SK-N-SH (cell line): ENCODE results near the gene LRRC8C. TPM values are rescaled to one million over a fixed set of nuclear protein-coding genes. Genes with fewer than 3 reads are reported as not detected.

Source experiments
- CTCF ChIA-PET: fragments of 300-600, 350-600 bp; formaldehyde crosslinking; extraction: SDS; loops from one replicate; lab custom pipeline; 2021; lab: Yijun Ruan, JAX
- POLR2A ChIA-PET: fragments of 350-600 bp; sonication (Branson Sonifier 250); formaldehyde crosslinking; extraction: SDS; loops from one replicate; lab custom pipeline; 2020; ENCODE audit warnings: antibody characterized with exemption, inconsistent platforms; lab: Yijun Ruan, JAX
- DNase-seq: peaks from one replicate; pipeline ENCODE4 v3.0.0; 2012
- H2AFZ ChIP-seq: fragments of 200-600 bp; sonication (generic); 2 replicates; pipeline ENCODE4 v1.8.1; 2016; ENCODE audit warnings: antibody characterized with exemption, mild to moderate bottlenecking, low read depth
- H3F3A ChIP-seq: fragments of 200-600 bp; sonication (generic); replicated peaks from 2 replicates; pipeline ENCODE3; 2016; ENCODE audit warnings: antibody characterized with exemption, mild to moderate bottlenecking; ENCODE audit not compliant: insufficient read depth
- H3K27ac ChIP-seq, 2 experiments: fragments of 200-500 bp in 1 of 2; fragments of 200-600 bp in 1 of 2; sonication (Bioruptor generic) in 1 of 2; sonication (generic), shearing (Covaris generic) in 1 of 2; 2 replicates each; pipeline versions ENCODE4 v1.5.1 to v1.6.1; 2014 to 2016; ENCODE audit warnings: low read depth in 2 of 2, inconsistent platforms in 1 of 2, low read length in 1 of 2, mild to moderate bottlenecking in 1 of 2, mixed read lengths in 1 of 2
- H3K27me3 ChIP-seq: fragments of 200-600 bp; sonication (generic), shearing (Covaris generic); 2 replicates; pipeline ENCODE4 v1.6.1; 2016; ENCODE audit warnings: mixed run types; ENCODE audit not compliant: insufficient read depth
- H3K36me3 ChIP-seq, 2 experiments: fragments of 200-500 bp in 1 of 2; fragments of 200-600 bp in 1 of 2; sonication (Bioruptor generic) in 1 of 2; sonication (generic) in 1 of 2; replicated peaks in 1 of 2; 2 replicates each; pipeline versions ENCODE3 to v1.5.1; 2014 to 2016; ENCODE audit warnings: low read length in 1 of 2, mild to moderate bottlenecking in 1 of 2; ENCODE audit not compliant: insufficient read depth in 2 of 2, control insufficient read depth in 1 of 2
- H3K4me1 ChIP-seq, 2 experiments: fragments of 200-500 bp in 1 of 2; fragments of 200-600 bp in 1 of 2; sonication (Bioruptor generic) in 1 of 2; sonication (generic), shearing (Covaris generic) in 1 of 2; 2 replicates each; pipeline versions ENCODE4 v1.5.1 to v1.6.1; 2014 to 2016; ENCODE audit warnings: low read depth in 1 of 2, low read length in 1 of 2, mixed run types in 1 of 2; ENCODE audit not compliant: insufficient read depth in 2 of 2, control insufficient read depth in 1 of 2
- H3K4me2 ChIP-seq: fragments of 200-600 bp; sonication (generic), shearing (Covaris generic); 2 replicates; pipeline ENCODE4 v1.6.1; 2017; ENCODE audit warnings: mixed run types
- H3K4me3 ChIP-seq, 2 experiments: fragments of 200-500 bp in 1 of 2; fragments of 200-600 bp in 1 of 2; sonication (Bioruptor generic) in 1 of 2; sonication (generic), shearing (Covaris generic) in 1 of 2; 2 replicates each; pipeline versions ENCODE4 v1.5.1 to v1.8.1; 2014 to 2016; ENCODE audit warnings: low read depth in 2 of 2, inconsistent platforms in 1 of 2, low read length in 1 of 2, mild to moderate bottlenecking in 1 of 2, mixed read lengths in 1 of 2, moderate library complexity in 1 of 2
- H3K79me2 ChIP-seq: fragments of 200-600 bp; sonication (generic); 2 replicates; pipeline ENCODE4 v1.8.1; 2017; ENCODE audit warnings: mild to moderate bottlenecking; ENCODE audit not compliant: insufficient read depth
- H3K9ac ChIP-seq: fragments of 200-600 bp; sonication (generic); 2 replicates; pipeline ENCODE4 v1.6.1; 2017; ENCODE audit warnings: mixed run types
- H3K9me2 ChIP-seq: fragments of 200-600 bp; sonication (generic); 2 replicates; pipeline ENCODE4 v1.6.1; 2017; ENCODE audit warnings: mixed run types
- H3K9me3 ChIP-seq: fragments of 200-600 bp; sonication (generic); 2 replicates; pipeline ENCODE4 v1.6.1; 2017; ENCODE audit warnings: mixed run types, mild to moderate bottlenecking, moderate library complexity
- H4K20me1 ChIP-seq: fragments of 200-600 bp; sonication (generic); 2 replicates; pipeline ENCODE4 v1.6.1; 2017; ENCODE audit warnings: mild to moderate bottlenecking, mixed run types; ENCODE audit not compliant: insufficient read depth
- CHD2 ChIP-seq: fragments of 150-350 bp; IDR thresholded peaks from 2 replicates; pipeline ENCODE4 v1.6.1; 2018; ENCODE audit warnings: low read length; ENCODE audit not compliant: partially characterized antibody
- ELF1 ChIP-seq: IDR thresholded peaks from 2 replicates; pipeline ENCODE4 v1.4.0; 2012
- EP300 ChIP-seq, 2 experiments: IDR thresholded peaks; 2 replicates each; pipeline versions ENCODE4 v1.4.0 to v1.6.1; 2012; ENCODE audit warnings: borderline replicate concordance in 1 of 2, low read depth in 1 of 2, low read length in 1 of 2
- EZH2phosphoT487 ChIP-seq: fragments of 200-600 bp; sonication (generic); IDR thresholded peaks from 2 replicates; pipeline ENCODE4 v1.6.1; 2017; ENCODE audit warnings: low read depth, mixed run types, mild to moderate bottlenecking, antibody characterized with exemption, moderate library complexity, borderline replicate concordance
- FOSL2 ChIP-seq: IDR thresholded peaks from 2 replicates; pipeline ENCODE4 v1.4.0; 2012; ENCODE audit warnings: low read depth, mild to moderate bottlenecking, moderate library complexity, borderline replicate concordance
- FOXM1 ChIP-seq: IDR thresholded peaks from 2 replicates; pipeline ENCODE4 v1.4.0; 2012; ENCODE audit warnings: low read depth, mild to moderate bottlenecking
- GABPA ChIP-seq: IDR thresholded peaks from 2 replicates; pipeline ENCODE4 v1.4.0; 2012; ENCODE audit warnings: low read depth, mild to moderate bottlenecking
- GATA2 ChIP-seq: sonication (generic); formaldehyde crosslinking; IDR thresholded peaks from 2 replicates; pipeline ENCODE4 v1.5.0; 2020; ENCODE audit warnings: mild to moderate bottlenecking, missing genetic modification reagents
- IRF3 ChIP-seq: fragments of 150-350 bp; IDR thresholded peaks from 2 replicates; pipeline ENCODE4 v1.6.1; 2016; ENCODE audit warnings: mild to moderate bottlenecking, low read depth, low read length
- JUND ChIP-seq: IDR thresholded peaks from 2 replicates; pipeline ENCODE4 v1.4.0; 2012
- MEF2A ChIP-seq: IDR thresholded peaks from 2 replicates; pipeline ENCODE4 v1.4.0; 2012; ENCODE audit warnings: low read depth, borderline replicate concordance
- MXI1 ChIP-seq: IDR thresholded peaks from 2 replicates; pipeline ENCODE4 v1.6.1; 2012; ENCODE audit warnings: mild to moderate bottlenecking, low read depth, low read length, improper control_type of control experiment
- NFIC ChIP-seq: IDR thresholded peaks from 2 replicates; pipeline ENCODE4 v1.4.0; 2012; ENCODE audit warnings: borderline replicate concordance
- PBX3 ChIP-seq: IDR thresholded peaks from 2 replicates; pipeline ENCODE4; 2012
- POLR2AphosphoS5 ChIP-seq: IDR thresholded peaks from 2 replicates; pipeline ENCODE4 v1.6.1; 2012; ENCODE audit warnings: low read depth, low read length
- RAD21 ChIP-seq: IDR thresholded peaks from 2 replicates; pipeline ENCODE4 v1.6.1; 2012; ENCODE audit warnings: mild to moderate bottlenecking, low read length
- RCOR1 ChIP-seq: fragments of 150-350 bp; IDR thresholded peaks from 2 replicates; pipeline ENCODE4 v1.6.1; 2017; ENCODE audit warnings: antibody characterized with exemption, low read length
- REST ChIP-seq: IDR thresholded peaks from 2 replicates; pipeline ENCODE4 v1.6.1; 2012; ENCODE audit warnings: mild to moderate bottlenecking, low read depth, low read length, moderate library complexity
- RFX5 ChIP-seq: IDR thresholded peaks from 2 replicates; pipeline ENCODE4 v1.6.1; 2012; ENCODE audit warnings: mild to moderate bottlenecking, improper control_type of control experiment, low read length
- SIN3A ChIP-seq: IDR thresholded peaks from 2 replicates; pipeline ENCODE4 v1.6.1; 2012; ENCODE audit warnings: low read depth, mild to moderate bottlenecking, low read length, moderate library complexity, borderline replicate concordance
- TCF12 ChIP-seq: IDR thresholded peaks from 2 replicates; pipeline ENCODE4 v1.4.0; 2012
- USF2 ChIP-seq: fragments of 150-350 bp; IDR thresholded peaks from 2 replicates; pipeline ENCODE4 v1.6.1; 2017; ENCODE audit warnings: antibody characterized with exemption, low read length, low read depth, borderline replicate concordance
- YY1 ChIP-seq: IDR thresholded peaks from 2 replicates; pipeline ENCODE4 v1.4.0; 2012; ENCODE audit warnings: low read depth, mild to moderate bottlenecking
- WGBS: methylation state at CpG from one replicate; pipeline ENCODE4 v1.1.6; 2017; ENCODE audit warnings: low lambda C conversion rate; 5-methylcytosine and 5-hydroxymethylcytosine counted together
- polyA plus RNA-seq, 3 experiments: library from polyadenylated mRNA; depleted of rRNA; stranded (reverse); fragments of >200 nt; gene quantifications; 2 replicates each; pipeline ENCODE4 v1.2.3, GENCODE V29; 2012

The LRRC8C gene
- polyA plus RNA-seq, 1 of the 3 experiments (the other 2 are of a cell fraction) = 4.2 TPM

- POLR2A ChIA-PET = no interaction called here
- CTCF ChIA-PET = interaction anchor here (0.9 to 16.7 kb wide), 5 partner anchors 61 to 274 kb away, joined by 3 to 265 read pairs (median 4); partner anchors contain the start of gene LRRC8C
These were observed 125.2 kb downstream of the LRRC8C start for GRCh38 chr1:89758156-89758555.

GRCh38 chr1:89759036-89759435 lies 126.1 kb downstream of the LRRC8C start:
- H3K9me2 ChIP-seq = no peaks in the 10 kb centered on the region
- H2AFZ ChIP-seq = no peak overlapping the region
- H4K20me1 ChIP-seq = no peaks in the 10 kb centered on the region
- no peaks in the 10 kb centered on the region for H3K79me2 ChIP-seq
- no peak overlapping the region for H3K9ac ChIP-seq
- H3K36me3 ChIP-seq = no peaks in the 10 kb centered on the region
- no peak overlapping the region for H3K27ac ChIP-seq
- H3K4me1 ChIP-seq = peaks cover 12 to 33% of the 10 kb centered on the region in 2 experiments; a peak in 3 of 4 replicates
- no peak for DNase-seq
- no peak overlapping the region for H3K4me3 ChIP-seq
- no peaks in the 10 kb centered on the region for H3F3A ChIP-seq
- H3K9me3 ChIP-seq = no peaks in the 10 kb centered on the region
- no peaks in the 10 kb centered on the region for H3K27me3 ChIP-seq
- ChIA-PET POLR2A (no interaction called here), CTCF (interaction anchor here (0.7 to 16.7 kb wide), 4 partner anchors 12 to 123 kb away, joined by 3 to 265 read pairs (median 3); partner anchors contain the start of gene LRRC8C)
- no peak overlapping the region for H3K4me2 ChIP-seq
- 82% methylated on average over 2 of the region's 2 CpGs for WGBS
- no peak for TF ChIP-seq FOSL2
- TF ChIP-seq IRF3 = no peak
- TF ChIP-seq GABPA = no peak
- no peak for TF ChIP-seq TCF12
- TF ChIP-seq YY1 = no peak
- TF ChIP-seq RAD21 = no peak
- TF ChIP-seq FOXM1 = no peak
- no peak for TF ChIP-seq JUND
- no peak for TF ChIP-seq GATA2
- no peak for TF ChIP-seq PBX3
- TF ChIP-seq CHD2 = no peak
- TF ChIP-seq EZH2phosphoT487 = no peak
- TF ChIP-seq REST = no peak
- no peak for TF ChIP-seq USF2
- no peak for TF ChIP-seq ELF1
- no peak for TF ChIP-seq MEF2A
- TF ChIP-seq EP300 (IDR thresholded peaks at IDR 0.05; ENCODE audit: borderline replicate concordance in 1 of 2, low read depth in 1 of 2, low read length in 1 of 2) = no peak

More at GRCh38 chr1:89758156-89758555, 125.2 kb downstream of the LRRC8C start:
- H2AFZ ChIP-seq = no peak overlapping the region
- H3K27ac ChIP-seq = peak overlapping the region in 1 of 2 experiments; percentile 28; a peak in 1 of 4 replicates
- H4K20me1 ChIP-seq = no peaks in the 10 kb centered on the region
- H3K9me3 ChIP-seq = no peaks in the 10 kb centered on the region
- H3K4me3 ChIP-seq = no peak overlapping the region
- no peak for TF ChIP-seq POLR2AphosphoS5
- TF ChIP-seq SIN3A = no peak
- no peak for TF ChIP-seq JUND
- TF ChIP-seq RCOR1 = no peak
- no peak for TF ChIP-seq GATA2
- no peak for TF ChIP-seq CHD2
- no peak for TF ChIP-seq EZH2phosphoT487
- no peak for TF ChIP-seq NFIC
- TF ChIP-seq TCF12 = no peak
- TF ChIP-seq MXI1 = no peak
- TF ChIP-seq EP300 (IDR thresholded peaks at IDR 0.05; ENCODE audit: borderline replicate concordance in 1 of 2, low read depth in 1 of 2, low read length in 1 of 2) = no peak
- no peak for TF ChIP-seq RFX5
- TF ChIP-seq, all 33 proteins: peak for 0
- H3K36me3 ChIP-seq = no peaks in the 10 kb centered on the region
- peaks cover 12 to 29% of the 10 kb centered on the region in 2 experiments; a peak in 3 of 4 replicates for H3K4me1 ChIP-seq
- H3K9me2 ChIP-seq = no peaks in the 10 kb centered on the region
- no peak overlapping the region for H3K4me2 ChIP-seq
- no peaks in the 10 kb centered on the region for H3K79me2 ChIP-seq
- no peaks in the 10 kb centered on the region for H3F3A ChIP-seq
- H3K27me3 ChIP-seq = no peaks in the 10 kb centered on the region
- DNase-seq = peak; percentile 33
- WGBS = 71% methylated on average over 2 of the region's 2 CpGs
- no peak overlapping the region for H3K9ac ChIP-seq
